Measurements from ENCODE around the gene RASA2. TPM values are rescaled to one million over a fixed set of nuclear protein-coding genes. Genes with fewer than 3 reads are reported as not detected.

Gene RASA2
- total RNA-seq, 2 donors from 2014 or later: 3.3 to 5.1 TPM

GRCh38 chr3:141499284-141499683 lies 12.5 kb downstream of the RASA2 start:
- peaks cover 0 to 12% of the 10 kb centered on the region in 2 donors for H3K4me1 ChIP-seq
- no peak for DNase-seq (ENCODE audit: low spot score)

GRCh38 chr3:141499965-141500364 lies 13.1 kb downstream of the RASA2 start:
- Histone ChIP-seq H3K9me3 (no peaks in the 10 kb centered on the region), H3K36me3 (no peaks in the 10 kb centered on the region), H3K27me3 (no peaks in the 10 kb centered on the region), H3K4me3 (no peak overlapping the region), H3K27ac (no peak overlapping the region), H3K4me1 (peaks cover 0 to 12% of the 10 kb centered on the region in 2 donors)
- no peak for TF ChIP-seq CTCF (IDR thresholded peaks at IDR 0.05)
- DNase-seq (ENCODE audit: low spot score): no peak

More at GRCh38 chr3:141499284-141499683, 12.5 kb downstream of the RASA2 start:
- TF ChIP-seq CTCF (IDR thresholded peaks at IDR 0.05): no peak
- Histone ChIP-seq H3K27ac (no peak overlapping the region), H3K27me3 (no peaks in the 10 kb centered on the region), H3K9me3 (no peaks in the 10 kb centered on the region), H3K36me3 (no peaks in the 10 kb centered on the region), H3K4me3 (no peak overlapping the region)

- Histone ChIP-seq H3K36me3 (no peaks in the 10 kb centered on the region), H3K27ac (no peak overlapping the region), H3K27me3 (no peaks in the 10 kb centered on the region), H3K4me1 (peaks cover 0 to 12% of the 10 kb centered on the region in 2 donors), H3K9me3 (no peaks in the 10 kb centered on the region), H3K4me3 (no peak overlapping the region)
- no peak for DNase-seq (ENCODE audit: low spot score)
- no peak for TF ChIP-seq CTCF (IDR thresholded peaks at IDR 0.05)
These were observed 13.6 kb downstream of the RASA2 start for GRCh38 chr3:141500397-141500796.

GRCh38 chr3:141505166-141505565 lies 18.3 kb downstream of the RASA2 start:
- H3K27me3 ChIP-seq: no peaks in the 10 kb centered on the region
- TF ChIP-seq CTCF (IDR thresholded peaks at IDR 0.05): no peak
- no peaks in the 10 kb centered on the region for H3K4me1 ChIP-seq
- H3K9me3 ChIP-seq: no peaks in the 10 kb centered on the region
- DNase-seq (ENCODE audit: low spot score): no peak
- no peaks in the 10 kb centered on the region for H3K36me3 ChIP-seq
- H3K4me3 ChIP-seq: no peak overlapping the region
- no peak overlapping the region for H3K27ac ChIP-seq

- Histone ChIP-seq H3K4me1 (no peaks in the 10 kb centered on the region), H3K27me3 (no peaks in the 10 kb centered on the region), H3K36me3 (no peaks in the 10 kb centered on the region), H3K27ac (no peak overlapping the region), H3K4me3 (no peak overlapping the region), H3K9me3 (no peaks in the 10 kb centered on the region)
- no peak for DNase-seq (ENCODE audit: low spot score)
- no peak for TF ChIP-seq CTCF (IDR thresholded peaks at IDR 0.05)
These were observed 19.2 kb downstream of the RASA2 start for GRCh38 chr3:141506071-141506470.

GRCh38 chr3:141507392-141508066 lies 20.7 kb downstream of the RASA2 start:
- Histone ChIP-seq H3K4me3 (no peak overlapping the region), H3K36me3 (no peaks in the 10 kb centered on the region), H3K4me1 (no peaks in the 10 kb centered on the region), H3K27ac (no peak overlapping the region), H3K27me3 (no peaks in the 10 kb centered on the region), H3K9me3 (no peaks in the 10 kb centered on the region)
- no peak for TF ChIP-seq CTCF (IDR thresholded peaks at IDR 0.05)
- DNase-seq (ENCODE audit: low spot score): no peak

Measured in right atrium auricular region (tissue), 2 donors.